SK-N-SH (cell line): ENCODE results near the gene SLC4A8.

Source experiments
- CTCF ChIP-seq: fragments of 200-600 bp; sonication (generic); IDR thresholded peaks from 2 replicates; pipeline ENCODE4 v1.6.1; 2017; ENCODE audit warnings: antibody characterized with exemption, mild to moderate bottlenecking, moderate library complexity
- IRF3 ChIP-seq: fragments of 150-350 bp; IDR thresholded peaks from 2 replicates; pipeline ENCODE4 v1.6.1; 2016; ENCODE audit warnings: mild to moderate bottlenecking, low read depth, low read length
- JUND ChIP-seq: IDR thresholded peaks from 2 replicates; pipeline ENCODE4 v1.4.0; 2012
- MAX ChIP-seq: IDR thresholded peaks from 2 replicates; pipeline ENCODE4 v1.4.0; 2012; ENCODE audit warnings: low read depth
- POLR2AphosphoS5 ChIP-seq: IDR thresholded peaks from 2 replicates; pipeline ENCODE4 v1.6.1; 2012; ENCODE audit warnings: low read depth, low read length
- SIN3A ChIP-seq: IDR thresholded peaks from 2 replicates; pipeline ENCODE4 v1.6.1; 2012; ENCODE audit warnings: low read depth, mild to moderate bottlenecking, low read length, moderate library complexity, borderline replicate concordance
- TF ChIP-seq, protein P1 (sequence below): IDR thresholded peaks from 2 replicates; pipeline ENCODE4 v1.6.1; 2012; ENCODE audit warnings: mild to moderate bottlenecking, low read depth, low read length, moderate library complexity
- TF ChIP-seq, protein P2 (sequence below): fragments of 150-350 bp; IDR thresholded peaks from 2 replicates; pipeline ENCODE4 v1.6.1; 2017; ENCODE audit warnings: antibody characterized with exemption, low read length, low read depth, borderline replicate concordance

DNA sequence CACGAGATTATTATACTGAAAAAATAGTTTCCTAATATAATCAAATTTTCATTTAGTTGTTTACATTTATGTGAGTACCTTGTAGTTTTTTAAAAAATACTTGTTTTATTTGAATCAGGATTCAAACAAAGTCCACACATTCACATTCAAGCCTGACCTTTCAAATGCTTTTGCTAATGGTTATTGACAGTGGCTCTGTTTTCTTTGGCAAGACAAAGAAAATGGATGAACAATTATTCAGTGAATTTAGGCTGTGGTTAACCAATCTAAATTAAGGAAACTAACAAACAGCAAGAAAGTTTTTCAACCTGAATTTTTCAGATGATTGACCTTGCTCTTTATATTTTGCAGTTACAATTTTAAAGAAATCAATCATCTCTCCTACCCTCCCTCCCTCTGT, 9.7 kb downstream of the SLC4A8 start:
- TF ChIP-seq, protein P1, sequence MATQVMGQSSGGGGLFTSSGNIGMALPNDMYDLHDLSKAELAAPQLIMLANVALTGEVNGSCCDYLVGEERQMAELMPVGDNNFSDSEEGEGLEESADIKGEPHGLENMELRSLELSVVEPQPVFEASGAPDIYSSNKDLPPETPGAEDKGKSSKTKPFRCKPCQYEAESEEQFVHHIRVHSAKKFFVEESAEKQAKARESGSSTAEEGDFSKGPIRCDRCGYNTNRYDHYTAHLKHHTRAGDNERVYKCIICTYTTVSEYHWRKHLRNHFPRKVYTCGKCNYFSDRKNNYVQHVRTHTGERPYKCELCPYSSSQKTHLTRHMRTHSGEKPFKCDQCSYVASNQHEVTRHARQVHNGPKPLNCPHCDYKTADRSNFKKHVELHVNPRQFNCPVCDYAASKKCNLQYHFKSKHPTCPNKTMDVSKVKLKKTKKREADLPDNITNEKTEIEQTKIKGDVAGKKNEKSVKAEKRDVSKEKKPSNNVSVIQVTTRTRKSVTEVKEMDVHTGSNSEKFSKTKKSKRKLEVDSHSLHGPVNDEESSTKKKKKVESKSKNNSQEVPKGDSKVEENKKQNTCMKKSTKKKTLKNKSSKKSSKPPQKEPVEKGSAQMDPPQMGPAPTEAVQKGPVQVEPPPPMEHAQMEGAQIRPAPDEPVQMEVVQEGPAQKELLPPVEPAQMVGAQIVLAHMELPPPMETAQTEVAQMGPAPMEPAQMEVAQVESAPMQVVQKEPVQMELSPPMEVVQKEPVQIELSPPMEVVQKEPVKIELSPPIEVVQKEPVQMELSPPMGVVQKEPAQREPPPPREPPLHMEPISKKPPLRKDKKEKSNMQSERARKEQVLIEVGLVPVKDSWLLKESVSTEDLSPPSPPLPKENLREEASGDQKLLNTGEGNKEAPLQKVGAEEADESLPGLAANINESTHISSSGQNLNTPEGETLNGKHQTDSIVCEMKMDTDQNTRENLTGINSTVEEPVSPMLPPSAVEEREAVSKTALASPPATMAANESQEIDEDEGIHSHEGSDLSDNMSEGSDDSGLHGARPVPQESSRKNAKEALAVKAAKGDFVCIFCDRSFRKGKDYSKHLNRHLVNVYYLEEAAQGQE = no peak
- no peak for TF ChIP-seq IRF3
- no peak for TF ChIP-seq CTCF
- TF ChIP-seq, protein P2, sequence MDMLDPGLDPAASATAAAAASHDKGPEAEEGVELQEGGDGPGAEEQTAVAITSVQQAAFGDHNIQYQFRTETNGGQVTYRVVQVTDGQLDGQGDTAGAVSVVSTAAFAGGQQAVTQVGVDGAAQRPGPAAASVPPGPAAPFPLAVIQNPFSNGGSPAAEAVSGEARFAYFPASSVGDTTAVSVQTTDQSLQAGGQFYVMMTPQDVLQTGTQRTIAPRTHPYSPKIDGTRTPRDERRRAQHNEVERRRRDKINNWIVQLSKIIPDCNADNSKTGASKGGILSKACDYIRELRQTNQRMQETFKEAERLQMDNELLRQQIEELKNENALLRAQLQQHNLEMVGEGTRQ = no peak
- no peak for TF ChIP-seq MAX
- no peak for TF ChIP-seq POLR2AphosphoS5
- TF ChIP-seq JUND = no peak
- TF ChIP-seq SIN3A = no peak
